ENCODE data around the gene PPIL4.

GRCh38 chr6:149477544-149477943 is 68.3 kb downstream of the PPIL4 start:
- TF ChIP-seq CTCF (IDR thresholded peaks at IDR 0.05) (no peak), EP300 (IDR thresholded peaks at IDR 0.05; ENCODE audit: low read depth) (no peak), POLR2A (IDR thresholded peaks at IDR 0.05) (no peak), POLR2AphosphoS5 (IDR thresholded peaks at IDR 0.05) (no peak)

All from transverse colon (tissue), 4 donors.